GM19395 (cell line): ENCODE data around the gene LILRA6.
"Not testable (repeated sequence)": the region's sequence is repeated elsewhere in the genome, so short reads cannot be mapped to it uniquely, and the experiment has no call there.

ENCODE experiments used
- ATAC-seq: cut with Tn5 transposase; IDR thresholded peaks from one replicate; pipeline ENCODE4 v1.9.1; 2021; ENCODE audit warnings: mild to moderate bottlenecking, moderate library complexity; ENCODE audit not compliant: unreplicated experiment

The LILRA6 gene

DNA sequence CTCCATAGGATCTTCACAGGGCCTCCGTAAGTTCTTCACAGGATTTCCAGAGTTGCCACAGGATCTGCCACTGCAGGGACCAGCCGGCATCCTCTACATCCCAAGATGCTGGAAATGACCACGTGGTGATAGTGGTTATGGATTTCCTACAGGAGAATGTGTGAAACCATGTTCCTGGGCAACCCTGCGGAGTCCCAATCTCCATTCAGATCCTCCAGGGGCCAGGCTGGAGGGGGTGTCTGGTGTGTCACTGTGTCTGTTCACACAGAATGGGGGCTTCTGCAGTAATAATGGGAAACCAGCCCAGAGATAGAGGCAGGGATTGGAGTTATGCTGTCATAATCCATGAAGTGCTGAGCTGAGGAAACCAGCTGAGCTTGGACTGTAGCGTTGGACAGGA, 8.6 kb downstream of the LILRA6 start:
- ATAC-seq, result no peak

DNA sequence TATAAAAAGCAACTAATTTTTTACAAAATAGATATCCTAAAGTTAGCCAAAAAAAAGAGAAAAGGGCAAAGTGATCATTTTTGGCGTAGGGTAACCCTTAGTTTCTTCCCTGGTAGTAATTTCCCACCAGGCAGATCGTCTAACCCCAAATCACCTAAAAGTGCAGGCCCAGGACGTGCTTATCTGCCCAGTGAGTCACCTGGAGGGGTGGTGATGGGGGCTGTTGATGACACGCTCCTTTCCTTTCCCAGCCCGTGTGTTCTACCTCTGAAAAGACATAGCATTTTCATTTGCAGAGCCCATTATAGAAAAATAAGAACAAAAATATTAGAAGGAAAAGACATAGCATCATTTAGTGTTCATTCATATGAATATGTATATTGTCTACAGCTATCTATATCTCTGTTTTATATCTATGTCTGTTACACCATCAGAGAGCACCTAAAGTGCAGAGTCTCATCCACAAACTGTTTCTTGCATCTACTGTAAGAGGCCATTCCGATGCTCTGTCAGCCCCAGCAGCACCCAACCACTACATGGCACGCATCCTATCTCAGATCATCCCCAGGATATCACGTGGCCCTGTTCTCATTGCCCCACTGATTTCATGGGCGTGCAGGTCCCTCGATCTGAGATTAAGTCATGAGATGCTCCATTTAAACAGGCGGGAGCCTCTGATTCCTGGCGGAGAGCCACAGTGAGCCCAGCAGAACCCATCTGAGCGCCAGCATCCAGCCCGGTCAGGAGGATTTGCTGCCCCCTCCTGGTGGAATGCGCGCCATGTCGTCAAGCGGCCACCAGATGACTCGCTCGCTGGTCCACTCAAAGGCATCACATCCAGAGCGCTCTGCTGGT, 11.3 kb downstream of the LILRA6 start:
- ATAC-seq, result no peak

DNA sequence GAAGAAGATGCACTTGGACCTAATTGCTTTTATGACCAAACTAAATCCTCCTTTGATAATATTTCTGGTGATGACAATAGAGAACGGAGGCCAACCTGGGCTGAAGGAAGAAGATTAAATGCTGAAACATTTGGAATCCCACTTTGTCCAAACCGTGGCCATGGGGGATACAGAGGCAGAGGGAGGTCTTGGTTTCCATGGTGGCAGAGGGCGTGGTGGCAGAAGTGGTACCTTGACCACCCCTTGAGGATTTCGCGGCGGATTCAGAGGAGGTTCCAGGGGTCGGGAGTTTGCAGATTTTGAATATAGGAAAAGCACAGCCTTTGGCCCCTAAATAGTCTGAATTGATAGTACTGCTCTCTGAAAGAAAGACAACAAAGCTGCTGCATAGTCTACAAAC, 12.6 kb downstream of the LILRA6 start:
- no peak for ATAC-seq

DNA sequence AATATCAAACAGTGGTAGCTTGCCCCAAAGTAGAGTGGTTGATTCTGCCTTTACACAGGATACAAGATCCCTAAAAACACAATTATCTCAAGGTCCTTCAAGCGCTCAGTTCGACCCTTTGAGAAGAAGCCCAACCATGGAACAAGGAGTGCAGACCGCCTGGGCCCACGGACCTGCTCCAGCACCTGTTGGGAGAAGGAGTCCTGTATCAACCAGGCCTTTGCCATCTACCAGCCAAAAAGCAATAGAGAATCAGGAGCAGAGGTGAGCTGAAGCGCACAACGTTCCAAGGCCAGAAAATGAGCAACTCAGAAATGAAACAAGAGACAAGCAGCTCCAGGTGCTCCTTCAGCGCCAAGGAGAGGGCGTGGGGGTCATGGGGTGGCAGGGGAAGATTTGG, 13.4 kb downstream of the LILRA6 start:
- ATAC-seq, result no peak

DNA sequence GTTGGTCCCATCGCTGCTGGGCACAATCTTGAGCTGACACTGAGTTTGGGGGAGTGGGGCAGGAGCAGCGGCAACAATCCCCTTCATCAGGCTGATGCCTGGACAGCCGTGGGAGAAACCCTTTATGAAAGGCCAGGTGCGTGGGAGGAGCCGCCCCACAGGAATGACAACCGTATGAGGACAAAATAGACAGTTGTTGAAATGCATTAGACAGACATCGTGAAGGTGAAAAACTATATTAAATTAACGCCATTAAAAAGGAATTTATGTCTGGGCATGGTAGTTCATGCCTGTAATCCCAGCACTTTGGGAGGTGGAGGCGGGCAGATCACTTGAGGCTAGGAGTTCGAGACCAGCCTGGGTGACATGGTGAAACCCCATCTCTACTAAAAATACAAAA, 18.0 kb downstream of the LILRA6 start:
- ATAC-seq, result not testable (repeated sequence)

DNA sequence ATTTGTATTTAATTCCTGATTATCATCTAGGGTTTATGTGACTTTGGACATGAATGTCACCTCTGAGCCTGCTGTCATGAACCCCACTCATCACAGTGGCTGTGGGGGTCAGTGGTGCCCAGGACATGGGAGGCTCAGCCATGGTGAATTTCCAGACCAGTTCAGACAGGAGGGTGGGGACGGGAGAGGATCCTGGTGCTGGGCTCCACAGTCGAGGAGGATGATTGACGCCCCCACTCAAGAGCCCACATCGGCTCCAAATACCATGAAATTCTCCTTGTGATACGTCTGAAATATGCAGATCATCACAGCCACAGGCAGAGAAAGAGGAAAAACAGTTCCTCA, 18.7 kb downstream of the LILRA6 start:
- not testable (repeated sequence) for ATAC-seq

DNA sequence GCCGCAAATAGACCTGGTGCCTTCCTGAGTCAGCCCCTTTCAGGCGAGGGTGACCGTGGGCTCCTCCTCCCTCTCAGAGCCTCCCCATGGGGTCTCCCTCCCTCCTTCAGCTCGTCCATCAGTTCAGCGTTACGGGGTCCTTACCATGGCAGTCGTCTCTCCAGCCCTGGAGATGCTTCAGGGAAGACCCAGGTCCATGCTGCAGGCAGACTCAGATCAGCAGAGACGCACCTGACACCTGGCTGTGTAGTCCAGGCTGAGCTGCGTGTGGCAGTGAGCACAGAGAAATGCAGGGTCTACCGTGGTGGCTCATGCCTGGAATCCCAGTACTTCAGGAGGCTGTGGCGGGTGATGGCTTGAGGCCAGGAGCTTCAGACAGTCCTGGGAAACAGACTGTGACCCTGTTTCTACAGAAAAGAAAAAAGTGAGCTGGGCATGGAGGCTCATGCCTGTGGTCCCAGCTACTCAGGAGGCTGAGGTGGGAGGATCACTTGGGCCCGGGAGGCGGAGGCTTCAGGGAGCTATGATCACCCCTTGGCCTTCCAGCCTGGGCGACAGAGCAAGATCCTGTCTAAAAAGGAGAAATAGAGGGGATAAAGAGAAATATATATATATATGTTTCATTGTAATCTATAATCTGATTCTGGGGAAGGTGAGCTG, 19.2 kb downstream of the LILRA6 start:
- not testable (repeated sequence) for ATAC-seq

DNA sequence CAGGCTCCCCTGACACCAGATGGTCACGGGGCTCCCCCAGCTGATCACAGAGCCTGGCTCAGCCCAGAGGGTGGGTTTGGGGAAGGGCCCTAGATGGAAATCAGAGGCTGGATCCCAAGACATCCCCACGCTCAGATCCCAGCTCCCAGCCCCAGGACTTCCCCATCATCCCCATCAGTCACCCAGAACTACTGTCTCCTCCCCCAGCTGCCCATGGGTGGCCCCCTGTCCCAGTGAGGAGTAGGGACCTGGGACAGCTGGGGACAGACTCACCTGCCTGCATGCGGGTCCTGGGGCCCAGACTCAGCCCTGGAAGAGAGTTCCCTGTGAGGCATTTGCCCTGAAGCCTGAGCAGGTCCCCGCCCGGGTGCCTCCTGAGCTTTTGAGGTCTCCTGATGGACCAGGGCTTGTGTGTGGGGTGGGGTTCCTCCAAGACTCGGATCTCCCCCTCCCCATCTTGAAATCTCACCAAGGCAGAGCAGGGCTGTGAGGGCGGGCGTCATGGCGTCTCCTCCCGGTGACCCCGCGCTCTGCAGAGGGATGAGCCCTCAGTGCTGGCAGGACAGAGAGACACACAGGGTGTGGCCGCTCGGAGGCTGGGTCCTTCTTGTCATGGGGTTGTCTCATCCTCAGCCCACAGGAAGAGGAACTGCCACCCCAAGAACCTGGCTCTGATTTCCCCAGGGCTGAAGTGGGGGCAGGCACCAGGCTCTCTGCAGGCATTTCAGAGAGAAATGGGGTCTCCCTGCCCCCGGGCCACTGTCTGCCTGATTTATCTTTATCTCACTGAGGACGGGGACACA, 19.9 kb downstream of the LILRA6 start, which contains the start of gene LILRB3:
LILRB3 (minus strand) TSS at position 534 of the 803 bp plus-strand sequence; CDS start at position 503, 31 bp downstream.
- not testable (repeated sequence) for ATAC-seq

DNA sequence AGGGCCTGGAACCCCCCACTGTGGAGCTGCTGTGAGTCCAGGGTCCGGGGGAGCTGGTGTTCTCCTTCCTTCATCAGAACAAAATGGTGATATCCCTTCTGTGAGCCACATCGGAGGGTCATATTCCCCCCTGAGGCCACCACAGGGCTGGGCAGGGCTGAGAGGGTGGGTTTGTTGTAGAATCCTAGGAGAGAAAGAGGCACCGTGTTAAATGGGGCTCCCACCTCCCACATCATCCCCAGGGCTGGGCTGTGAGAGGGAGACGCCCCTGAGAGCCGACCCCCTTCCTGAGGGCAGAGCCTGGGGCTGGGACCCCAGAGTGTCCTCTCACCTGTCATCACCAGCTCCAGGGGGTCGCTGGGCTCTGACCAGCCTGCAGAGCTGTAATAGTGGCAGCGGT, 20.6 kb downstream of the LILRA6 start:
- not testable (repeated sequence) for ATAC-seq

DNA sequence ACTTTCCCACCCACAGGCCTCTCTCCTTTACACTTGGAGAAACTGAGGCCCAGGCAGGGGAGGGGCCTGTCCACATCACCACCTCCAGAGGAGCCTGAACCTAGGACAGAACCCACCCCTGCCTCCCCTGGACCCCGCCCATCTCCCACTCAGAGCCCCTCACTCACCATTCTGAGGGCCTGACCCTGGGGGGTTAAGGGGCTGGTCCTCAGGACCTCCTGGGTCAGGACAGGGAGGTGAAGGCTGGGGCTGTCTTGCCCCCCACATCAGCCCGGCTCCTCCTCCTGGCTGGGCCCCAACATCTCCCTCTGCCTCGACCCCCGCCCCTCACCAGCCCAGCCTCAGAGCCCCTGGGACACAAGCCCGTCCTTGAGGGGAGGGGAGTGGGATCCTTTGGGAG, 22.9 kb downstream of the LILRA6 start:
- not testable (repeated sequence) for ATAC-seq

DNA sequence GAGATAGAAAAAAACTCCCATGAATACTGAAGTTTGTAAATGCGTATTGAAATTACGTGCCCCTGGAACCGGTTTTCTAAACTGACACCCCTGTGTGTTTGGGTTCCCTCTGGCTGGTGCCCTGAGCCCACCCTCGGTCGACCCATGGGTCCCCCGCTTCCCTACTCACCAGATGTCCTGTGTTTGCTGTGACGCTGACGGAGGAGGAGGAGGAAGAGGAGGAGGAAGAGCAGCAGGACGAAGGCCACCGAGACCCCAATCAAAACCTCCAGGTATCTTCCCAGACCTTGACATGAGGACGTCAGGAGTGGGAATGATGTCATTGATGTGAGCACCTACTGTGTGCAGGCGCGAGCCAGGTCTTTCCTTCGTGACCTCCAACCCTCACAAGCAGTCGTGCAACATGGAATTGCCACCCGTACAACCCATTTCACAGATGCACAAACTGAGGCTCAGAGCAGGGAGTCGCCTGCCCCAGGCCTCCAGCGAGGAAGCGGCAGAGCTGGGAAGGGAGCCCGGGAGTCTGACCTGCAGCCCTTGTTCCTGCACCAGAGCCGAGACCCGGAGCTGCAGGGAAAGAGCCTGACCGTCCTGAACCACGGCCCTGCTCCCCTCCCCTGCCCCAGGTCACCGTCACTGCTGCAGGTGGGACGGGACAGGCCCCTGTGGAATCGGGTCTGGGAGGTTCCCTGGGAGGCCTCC, 23.5 kb downstream of the LILRA6 start:
- ATAC-seq, result no peak

DNA sequence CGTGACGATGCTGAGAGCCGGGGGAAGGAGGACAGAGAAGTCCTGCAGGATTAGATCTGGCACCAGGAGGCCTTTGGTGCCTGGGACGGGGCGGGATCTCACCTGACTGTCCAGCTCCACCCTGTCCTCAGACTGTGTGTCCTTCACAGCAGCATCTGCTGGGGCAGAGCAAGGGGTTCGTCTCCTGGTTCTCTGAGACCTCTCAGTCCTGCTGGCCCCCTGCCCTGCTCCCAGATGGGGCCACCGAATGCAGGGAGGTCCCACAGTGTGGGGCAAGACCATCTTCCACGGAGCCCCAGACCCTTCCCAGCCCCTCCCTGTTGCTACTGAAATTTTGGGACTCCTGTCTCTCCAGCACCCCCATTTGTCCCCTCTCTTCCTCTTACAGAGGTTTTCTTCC, 24.3 kb downstream of the LILRA6 start:
- no peak for ATAC-seq

DNA sequence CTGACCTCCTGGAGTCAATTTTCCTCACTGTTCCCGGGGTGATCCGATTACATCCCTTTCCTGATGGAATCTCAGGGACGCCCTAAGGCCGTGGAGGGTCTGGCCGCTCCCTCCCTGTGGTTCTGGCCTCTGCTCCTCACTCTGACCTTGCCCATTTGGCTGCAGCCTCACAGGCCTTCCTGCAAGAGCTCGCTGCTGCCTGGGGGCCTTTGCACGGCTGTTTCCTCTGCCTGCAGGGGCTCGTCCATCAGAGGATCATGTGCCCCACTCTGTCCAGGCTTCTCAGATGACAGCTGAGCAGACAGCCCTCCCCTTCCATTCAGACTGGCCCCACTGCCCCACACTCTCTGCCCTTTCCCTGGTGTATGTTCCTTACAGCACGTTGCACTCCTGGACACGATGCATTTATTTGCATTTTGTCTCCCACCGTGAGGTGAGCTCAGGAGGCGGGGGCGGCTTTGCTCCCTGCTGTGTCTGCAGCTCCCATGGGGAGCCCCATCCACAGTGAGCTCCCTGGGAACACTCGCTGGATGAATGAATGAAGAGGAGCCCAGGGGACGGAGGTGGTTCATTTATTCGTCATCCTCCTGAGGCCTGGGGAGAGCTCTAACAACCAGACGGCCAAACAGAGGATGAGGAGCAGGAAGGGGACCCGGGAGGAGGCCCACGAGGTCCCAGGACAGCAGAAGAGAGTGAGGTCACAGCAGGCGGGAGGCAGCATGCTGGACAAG, 24.9 kb downstream of the LILRA6 start:
- ATAC-seq, result not testable (repeated sequence)

DNA sequence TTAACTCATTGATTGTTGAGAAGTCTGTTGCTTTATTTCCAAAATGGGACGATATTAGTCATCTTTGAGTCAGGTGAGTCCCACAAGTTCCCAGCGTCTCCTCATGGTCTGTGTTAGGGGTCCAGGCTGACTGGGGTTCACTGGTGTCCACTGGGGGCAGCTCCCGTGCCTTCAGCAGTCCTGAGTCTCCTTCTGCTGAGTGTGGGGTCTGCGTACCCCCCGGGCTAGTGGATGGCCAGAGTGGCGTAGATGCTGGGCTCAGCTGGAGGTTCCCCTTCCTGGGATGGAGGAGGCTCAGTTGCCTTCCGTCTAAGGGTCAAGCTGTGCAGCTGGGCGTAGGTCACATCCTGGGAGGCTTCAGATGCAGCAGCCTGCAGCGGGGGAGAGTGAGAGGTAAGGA, 25.7 kb downstream of the LILRA6 start:
- no peak for ATAC-seq

DNA sequence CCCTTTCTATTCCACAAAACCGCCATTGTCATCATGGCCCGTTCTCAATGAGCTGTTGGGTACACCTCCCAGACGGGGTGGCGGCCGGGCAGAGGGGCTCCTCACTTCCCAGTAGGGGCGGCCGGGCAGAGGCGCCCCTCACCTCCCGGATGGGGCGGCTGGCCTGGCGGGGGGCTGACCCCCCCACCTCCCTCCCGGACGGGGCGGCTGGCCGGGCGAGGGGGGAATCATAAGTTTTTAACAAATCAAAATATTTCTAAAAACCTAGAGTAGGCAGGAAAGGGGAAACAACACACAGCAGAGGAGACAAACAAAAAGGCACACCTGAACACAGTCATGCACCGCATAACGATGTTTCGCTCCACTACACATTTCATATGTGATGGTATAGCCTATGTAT, 27.9 kb downstream of the LILRA6 start:
- ATAC-seq, result not testable (repeated sequence)

DNA sequence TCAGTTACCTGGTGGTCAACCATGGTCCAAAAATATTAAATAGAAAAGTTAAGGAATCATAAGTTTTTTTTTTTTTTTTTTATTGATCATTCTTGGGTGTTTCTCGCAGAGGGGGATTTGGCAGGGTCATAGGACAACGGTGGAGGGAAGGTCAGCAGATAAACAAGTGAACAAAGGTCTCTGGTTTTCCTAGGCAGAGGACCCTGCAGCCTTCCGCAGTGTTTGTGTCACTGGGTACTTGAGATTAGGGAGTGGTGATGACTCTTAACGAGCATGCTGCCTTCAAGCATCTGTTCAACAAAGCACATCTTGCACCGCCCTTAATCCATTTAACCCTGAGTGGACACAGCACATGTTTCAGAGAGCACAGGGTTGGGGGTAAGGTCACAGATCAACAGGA, 28.4 kb downstream of the LILRA6 start:
- ATAC-seq, result not testable (repeated sequence)

DNA sequence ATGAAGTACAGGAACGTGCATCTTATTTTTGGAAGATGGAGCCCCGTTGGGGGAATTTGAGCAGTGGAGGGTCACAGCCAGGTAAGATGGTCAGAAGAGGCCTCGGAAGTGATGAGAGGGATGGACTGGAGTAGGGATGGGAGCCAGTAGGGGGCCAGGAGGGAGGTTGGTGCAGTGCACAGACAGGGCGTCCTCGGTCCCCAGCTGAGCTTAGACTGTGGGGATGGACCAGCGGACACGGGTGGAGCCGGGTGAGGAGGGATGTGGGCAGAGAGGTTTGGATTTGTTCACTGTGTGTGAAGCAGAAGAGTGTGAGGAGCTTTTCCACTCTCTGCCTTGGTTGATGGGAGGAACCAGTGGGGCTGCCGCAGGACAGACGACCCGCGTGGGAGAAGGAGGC, 31.4 kb downstream of the LILRA6 start:
- ATAC-seq, result no peak

DNA sequence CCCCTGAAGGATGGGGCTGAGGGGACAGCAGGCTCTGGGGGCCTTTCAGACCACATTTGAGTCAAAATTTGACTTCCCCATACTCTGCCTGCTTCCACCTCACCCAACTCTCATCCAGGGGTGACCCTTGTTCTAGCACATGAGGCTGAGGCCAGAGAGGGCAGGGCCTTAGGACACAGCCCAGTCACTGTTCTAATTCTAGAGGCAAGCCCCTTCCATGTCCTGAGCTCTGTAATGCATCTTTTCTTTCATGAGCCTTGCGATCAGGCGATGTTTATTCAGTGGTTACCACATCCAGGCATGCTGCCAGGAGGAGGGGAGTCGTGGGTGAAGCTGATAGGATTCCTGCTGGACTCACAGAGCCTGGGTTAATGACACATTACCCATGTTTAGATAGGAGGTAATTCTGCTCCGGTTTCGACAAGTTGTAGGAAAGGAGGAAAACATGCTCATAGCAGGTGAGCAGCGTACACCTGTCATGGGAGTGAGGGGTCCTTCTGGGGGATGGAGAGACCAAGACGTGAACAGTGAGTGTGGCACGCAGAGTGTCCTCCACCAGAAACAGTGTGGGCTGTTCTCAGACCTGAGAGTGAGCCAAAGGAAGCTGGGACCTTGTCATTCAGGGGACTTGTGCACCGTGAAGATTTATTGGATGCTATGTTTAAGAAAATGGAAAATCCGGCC, 32.6 kb downstream of the LILRA6 start:
- ATAC-seq, result no peak

DNA sequence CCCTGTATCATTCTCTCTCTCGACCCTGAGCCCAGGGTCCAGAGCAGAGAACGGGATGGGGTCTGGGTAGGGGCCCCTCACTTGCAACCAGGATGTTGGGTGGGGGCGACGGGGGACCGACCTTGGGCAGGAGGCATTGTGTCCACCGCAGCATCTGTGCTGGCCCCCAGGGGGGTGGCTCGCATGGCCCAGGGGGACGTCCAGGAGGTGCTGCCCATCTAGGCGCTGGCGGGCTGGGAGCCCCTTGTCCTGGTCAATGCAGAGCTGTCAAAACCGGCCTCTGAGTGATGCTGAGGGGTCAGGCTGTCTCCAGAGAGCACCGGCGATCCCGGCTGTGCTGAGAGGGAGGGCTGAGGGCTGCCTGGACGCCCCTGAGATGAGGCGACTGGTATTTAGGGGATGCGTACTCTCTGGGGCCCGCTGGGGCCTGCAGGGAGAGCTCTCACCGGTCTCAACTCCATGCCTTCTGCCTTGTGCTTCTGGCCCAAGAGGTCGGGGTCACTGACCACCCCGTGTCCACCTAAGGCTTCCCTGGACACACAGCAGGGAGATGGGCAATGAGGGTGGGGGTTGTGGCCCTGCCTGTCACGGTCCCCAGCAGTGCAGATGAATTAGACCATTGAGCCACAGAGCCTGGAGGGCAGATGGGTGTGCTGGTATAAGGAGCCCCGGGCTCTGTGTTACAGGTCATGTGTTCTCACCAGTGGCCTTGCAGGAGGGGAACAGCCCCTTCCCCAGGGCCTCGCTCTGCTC, 33.4 kb downstream of the LILRA6 start:
- no peak for ATAC-seq
